NCI-H1436 (cell line): ENCODE data around the gene OTUD1.

Source experiments
- DNase-seq: peaks from one replicate; lab custom pipeline; 2025; lab: John Stamatoyannopoulos, UW

OTUD1 gene

GRCh38 chr10:23422003-23422411, 16.9 kb upstream of the OTUD1 start:
- no peak for DNase-seq

- no peak for DNase-seq
Observed at GRCh38 chr10:23432166-23432565, 6.7 kb upstream of the OTUD1 start.

- DNase-seq = no peak
Observed at GRCh38 chr10:23432639-23433038, 6.2 kb upstream of the OTUD1 start.

GRCh38 chr10:23433701-23434100, 5.2 kb upstream of the OTUD1 start:
- DNase-seq = no peak

GRCh38 chr10:23435378-23435777, 3.5 kb upstream of the OTUD1 start:
- no peak for DNase-seq

GRCh38 chr10:23436983-23437382, 1.9 kb upstream of the OTUD1 start:
- DNase-seq = no peak

GRCh38 chr10:23437963-23438546, 820 bp upstream of the OTUD1 start:
- no peak for DNase-seq

- no peak for DNase-seq
Observed at GRCh38 chr10:23439452-23439960, 631 bp downstream of the OTUD1 start.

GRCh38 chr10:23439961-23440889, 1.4 kb downstream of the OTUD1 start:
- no peak for DNase-seq

- no peak for DNase-seq
Observed at GRCh38 chr10:23441251-23441650, 2.4 kb downstream of the OTUD1 start.

- DNase-seq = no peak
Observed at GRCh38 chr10:23442936-23443335, 4.1 kb downstream of the OTUD1 start.

- DNase-seq = no peak
Observed at GRCh38 chr10:23445591-23445990, 6.7 kb downstream of the OTUD1 start.

GRCh38 chr10:23448323-23448722, 9.4 kb downstream of the OTUD1 start:
- no peak for DNase-seq

GRCh38 chr10:23448802-23449570, 10.1 kb downstream of the OTUD1 start:
- DNase-seq = no peak

- DNase-seq = no peak
Observed at GRCh38 chr10:23452033-23452655, 13.3 kb downstream of the OTUD1 start.

- DNase-seq = no peak
Observed at GRCh38 chr10:23453465-23453864, 14.6 kb downstream of the OTUD1 start.

- no peak for DNase-seq
Observed at GRCh38 chr10:23457632-23458417, 18.9 kb downstream of the OTUD1 start.

GRCh38 chr10:23459308-23459939, 20.5 kb downstream of the OTUD1 start:
- DNase-seq = peak; percentile 23

GRCh38 chr10:23461557-23461956, 22.7 kb downstream of the OTUD1 start:
- no peak for DNase-seq

- DNase-seq = no peak
Observed at GRCh38 chr10:23467012-23467411, 28.1 kb downstream of the OTUD1 start.

GRCh38 chr10:23467548-23467947, 28.7 kb downstream of the OTUD1 start:
- no peak for DNase-seq
